ENCODE results near the gene GNAZ.

GNAZ gene

GRCh38 chr22:23076896-23077572 lies 6.7 kb downstream of the GNAZ start:
- DNase-seq (ENCODE audit: low read depth in 2 of 2) = no peak

- no peak for DNase-seq (ENCODE audit: low read depth in 2 of 2)
These were observed 7.5 kb downstream of the GNAZ start for GRCh38 chr22:23077627-23078461.

- DNase-seq (ENCODE audit: low read depth in 2 of 2) = no peak
These were observed 8.1 kb downstream of the GNAZ start for GRCh38 chr22:23078462-23078787.

GRCh38 chr22:23079240-23079768 lies 9.0 kb downstream of the GNAZ start:
- DNase-seq (ENCODE audit: low read depth in 2 of 2) = no peak

- no peak for DNase-seq (ENCODE audit: low read depth in 2 of 2)
These were observed 9.6 kb downstream of the GNAZ start for GRCh38 chr22:23079814-23080521.

GRCh38 chr22:23080613-23081290 lies 10.4 kb downstream of the GNAZ start:
- no peak for DNase-seq (ENCODE audit: low read depth in 2 of 2)

GRCh38 chr22:23082534-23083314 lies 12.4 kb downstream of the GNAZ start:
- no peak for DNase-seq (ENCODE audit: low read depth in 2 of 2)

GRCh38 chr22:23083315-23084021 lies 13.1 kb downstream of the GNAZ start:
- no peak for DNase-seq (ENCODE audit: low read depth in 2 of 2)

- no peak for DNase-seq (ENCODE audit: low read depth in 2 of 2)
These were observed 14.4 kb downstream of the GNAZ start for GRCh38 chr22:23084453-23085350.

- DNase-seq (ENCODE audit: low read depth in 2 of 2) = no peak
These were observed 15.0 kb downstream of the GNAZ start for GRCh38 chr22:23085351-23085671.

- no peak for DNase-seq (ENCODE audit: low read depth in 2 of 2)
These were observed 15.5 kb downstream of the GNAZ start for GRCh38 chr22:23085785-23086184.

- DNase-seq (ENCODE audit: low read depth in 2 of 2) = no peak
These were observed 15.9 kb downstream of the GNAZ start for GRCh38 chr22:23086263-23086662.

GRCh38 chr22:23086787-23087186 lies 16.5 kb downstream of the GNAZ start:
- DNase-seq (ENCODE audit: low read depth in 2 of 2) = no peak

GRCh38 chr22:23088199-23088604 lies 17.9 kb downstream of the GNAZ start:
- no peak for DNase-seq (ENCODE audit: low read depth in 2 of 2)

- no peak for DNase-seq (ENCODE audit: low read depth in 2 of 2)
These were observed 18.7 kb downstream of the GNAZ start for GRCh38 chr22:23089010-23089409.

- DNase-seq (ENCODE audit: low read depth in 2 of 2) = no peak
These were observed 19.5 kb downstream of the GNAZ start for GRCh38 chr22:23089633-23090456.

- no peak for DNase-seq (ENCODE audit: low read depth in 2 of 2)
These were observed 20.1 kb downstream of the GNAZ start for GRCh38 chr22:23090457-23090835.

- no peak for DNase-seq (ENCODE audit: low read depth in 2 of 2)
These were observed 21.4 kb downstream of the GNAZ start for GRCh38 chr22:23091760-23092159.

Measured in stimulated activated CD8-positive, alpha-beta memory T cell treated with anti-CD3 and anti-CD28 coated beads, Interleukin-2, amount 100 ng/mL, for 1 hour (primary cell).